MM.1S (cell line): Measurements from ENCODE around the gene MAP2K6.

ENCODE experiments used
- CTCF ChIP-seq: fragments of 300-600 bp; sonication (generic); IDR thresholded peaks from 2 replicates; pipeline ENCODE4 v1.5.1; 2016; ENCODE audit warnings: antibody characterized with exemption, low read length, mixed read lengths
- EZH2 ChIP-seq: fragments of 300-600 bp; sonication (generic); optimal IDR thresholded peaks from 2 replicates; pipeline ENCODE3; 2017; ENCODE audit warnings: low read depth, mild to moderate bottlenecking, antibody characterized with exemption, low read length, mixed read lengths
- EZH2phosphoT487 ChIP-seq: fragments of 300-600 bp; sonication (generic); IDR thresholded peaks from 2 replicates; pipeline ENCODE4 v1.6.1; 2018; ENCODE audit warnings: antibody characterized with exemption, low read length

GRCh38 chr17:69539781-69540319 is 125.4 kb downstream of the MAP2K6 start:
- TF ChIP-seq CTCF: no peak
- no peak for TF ChIP-seq EZH2phosphoT487
- no peak for TF ChIP-seq EZH2
